GM18951 (cell line): ENCODE data around the gene SF3B3.

Source experiments
- POLR2A ChIP-seq: IDR thresholded peaks from 4 replicates; pipeline ENCODE4 v1.6.1; 2011; ENCODE audit warnings: mild to moderate bottlenecking; ENCODE audit not compliant: insufficient read length, insufficient read depth; ENCODE audit errors: extremely low read depth
- in situ Hi-C: fragments of 300-500 bp; cut with MboI; formaldehyde crosslinking; loops from one replicate; pipeline ENCODE4 v1.12.0; 2022; ENCODE audit warnings: low sequenced_read_pairs, mixed read lengths, inconsistent platforms; ENCODE audit not compliant: unreplicated experiment

SF3B3 gene

DNA sequence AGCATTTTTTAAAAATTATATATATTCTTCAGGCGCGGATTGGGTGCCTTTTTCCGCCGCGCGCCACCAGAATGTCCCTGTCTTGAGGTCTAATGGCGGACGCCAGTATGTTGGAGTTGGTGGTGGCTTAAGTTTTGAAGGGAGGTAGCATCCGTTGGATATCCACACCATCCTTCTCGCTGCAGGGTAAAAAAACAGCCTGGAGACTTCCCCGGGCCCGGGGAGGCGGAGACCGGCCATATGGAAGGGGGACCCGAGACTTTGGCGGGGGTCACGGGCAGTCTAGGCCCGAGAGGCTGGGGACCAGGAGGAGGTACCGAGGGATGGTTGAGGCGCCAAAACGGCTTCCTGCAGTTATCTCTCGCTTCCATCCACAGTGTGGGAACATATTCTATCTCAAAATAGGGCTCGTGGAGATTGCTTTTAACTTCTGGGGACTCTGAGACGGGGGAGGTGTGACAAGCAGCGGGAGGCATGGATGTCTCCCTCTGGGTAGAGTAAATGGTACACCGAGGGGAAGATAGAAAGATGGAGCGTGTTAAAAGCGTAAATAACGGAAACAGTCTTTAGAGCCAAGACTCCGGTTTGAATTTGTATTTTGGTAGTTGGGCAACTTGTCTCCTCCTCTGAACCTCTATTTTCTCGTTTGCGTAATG lies at the start of gene SF3B3:
Gene SF3B3 (plus strand): TSS at position 74 of the 656 bp plus-strand sequence. CDS start 2,841 bp downstream, outside the sequence.
- peak; percentile 69 for TF ChIP-seq POLR2A
- in situ Hi-C loops: no loop called here

DNA sequence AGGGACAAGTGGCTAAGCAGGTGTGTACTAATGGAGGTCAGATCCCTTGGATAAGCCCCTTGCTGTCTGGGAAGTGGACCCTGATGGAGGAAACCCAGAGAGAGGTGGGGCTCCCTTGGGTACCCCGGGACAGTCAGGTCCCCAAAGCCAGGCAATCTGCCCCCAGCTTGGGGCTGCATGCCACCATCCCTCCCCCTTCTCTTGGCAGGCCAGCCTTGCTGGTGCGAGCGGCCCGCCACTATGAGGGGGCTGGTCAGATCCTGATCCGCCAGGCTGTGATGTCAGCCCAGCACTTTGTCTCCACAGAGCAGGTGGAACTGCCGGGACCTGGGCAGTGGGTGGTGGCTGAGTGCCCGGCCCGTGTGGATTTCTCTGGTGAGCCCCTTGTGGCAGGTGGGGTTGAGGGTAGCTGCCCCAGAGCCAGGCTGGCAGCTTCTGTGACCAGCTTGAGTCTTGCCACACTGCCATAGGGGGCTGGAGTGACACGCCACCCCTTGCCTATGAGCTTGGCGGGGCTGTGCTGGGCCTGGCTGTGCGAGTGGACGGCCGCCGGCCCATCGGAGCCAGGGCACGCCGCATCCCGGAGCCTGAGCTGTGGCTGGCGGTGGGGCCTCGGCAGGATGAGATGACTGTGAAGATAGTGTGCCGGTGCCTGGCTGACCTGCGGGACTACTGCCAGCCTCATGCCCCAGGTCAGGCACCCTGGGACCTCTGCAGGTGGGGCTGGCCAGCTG lies 49.1 kb upstream of the SF3B3 start:
- TF ChIP-seq POLR2A: no peak
- in situ Hi-C loops: no loop called here

DNA sequence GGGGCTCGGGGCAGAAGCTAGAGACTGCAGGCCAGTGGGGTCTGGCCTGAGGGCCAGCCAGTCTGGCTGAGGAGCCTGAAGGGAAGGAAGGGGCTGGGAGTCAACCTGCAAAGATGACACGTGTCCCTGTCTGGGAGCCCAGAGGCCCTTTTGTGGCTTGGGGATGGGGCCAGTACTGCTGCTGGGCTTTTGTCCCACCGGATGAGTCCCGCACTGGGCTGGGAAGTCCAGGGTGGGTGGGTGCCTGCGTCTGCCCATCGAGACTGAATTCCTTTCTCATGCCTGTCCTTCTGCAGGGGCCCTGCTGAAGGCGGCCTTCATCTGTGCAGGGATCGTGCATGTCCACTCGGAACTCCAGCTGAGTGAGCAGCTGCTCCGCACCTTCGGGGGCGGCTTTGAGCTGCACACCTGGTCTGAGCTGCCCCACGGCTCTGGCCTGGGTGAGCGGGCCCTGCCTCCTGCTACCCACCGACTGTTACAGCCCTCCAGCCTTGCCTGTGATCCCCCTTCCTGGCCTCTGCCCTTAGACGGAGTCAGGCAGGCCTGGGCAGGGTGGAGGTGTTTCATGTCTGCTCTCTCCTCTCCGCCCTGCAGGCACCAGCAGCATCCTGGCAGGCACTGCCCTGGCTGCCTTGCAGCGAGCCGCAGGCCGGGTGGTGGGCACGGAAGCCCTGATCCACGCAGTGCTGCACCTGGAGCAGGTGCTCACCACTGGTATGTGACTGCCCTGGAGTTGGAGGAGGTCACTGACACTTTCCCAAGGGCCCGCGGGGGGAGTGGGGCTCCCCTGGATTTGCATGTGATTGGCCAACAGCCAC lies 48.4 kb upstream of the SF3B3 start:
- no peak for TF ChIP-seq POLR2A
- in situ Hi-C loops: no loop called here

DNA sequence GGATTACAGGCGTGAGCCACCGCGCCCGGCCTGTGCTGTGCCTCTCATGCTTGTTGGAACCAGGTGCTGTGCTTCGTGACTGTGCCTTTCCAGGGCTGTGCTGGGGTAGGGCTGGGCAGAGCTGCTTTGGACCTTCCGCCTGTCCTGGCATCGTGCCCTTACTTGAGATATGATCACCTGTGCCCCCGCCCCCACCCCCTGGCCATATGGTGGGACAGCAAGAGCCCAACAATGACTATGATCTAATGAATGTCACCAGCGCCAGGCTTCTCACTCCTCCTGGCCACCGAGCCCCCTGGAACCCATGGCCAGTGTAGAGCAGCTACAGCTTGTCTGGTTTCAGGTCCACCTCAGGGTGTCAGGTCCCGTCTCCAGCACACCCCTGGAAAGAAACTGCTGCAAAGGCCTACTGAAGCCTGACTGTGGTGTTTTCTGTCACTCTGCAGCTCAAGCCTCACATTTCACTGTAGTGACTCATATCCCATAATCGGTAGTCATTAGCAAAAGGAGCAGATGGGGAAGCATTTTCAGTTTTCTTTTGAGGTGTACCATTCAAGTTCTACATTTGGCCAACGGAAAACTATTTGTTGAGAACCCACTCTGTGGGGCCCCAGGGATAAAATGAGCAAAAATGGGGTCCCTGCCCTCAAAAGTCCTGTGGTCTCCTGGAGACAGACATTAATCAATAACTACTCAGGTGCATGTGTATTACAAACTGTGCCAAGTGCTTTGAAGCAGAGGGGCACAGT lies 47.2 kb upstream of the SF3B3 start:
- TF ChIP-seq POLR2A: no peak
- in situ Hi-C loops: no loop called here

GRCh38 chr16:70478169-70478568 lies 45.4 kb upstream of the SF3B3 start:
- TF ChIP-seq POLR2A: no peak
- in situ Hi-C loops: no loop called here

GRCh38 chr16:70478912-70479341 lies 44.7 kb upstream of the SF3B3 start:
- no peak for TF ChIP-seq POLR2A
- in situ Hi-C loops: no loop called here

DNA sequence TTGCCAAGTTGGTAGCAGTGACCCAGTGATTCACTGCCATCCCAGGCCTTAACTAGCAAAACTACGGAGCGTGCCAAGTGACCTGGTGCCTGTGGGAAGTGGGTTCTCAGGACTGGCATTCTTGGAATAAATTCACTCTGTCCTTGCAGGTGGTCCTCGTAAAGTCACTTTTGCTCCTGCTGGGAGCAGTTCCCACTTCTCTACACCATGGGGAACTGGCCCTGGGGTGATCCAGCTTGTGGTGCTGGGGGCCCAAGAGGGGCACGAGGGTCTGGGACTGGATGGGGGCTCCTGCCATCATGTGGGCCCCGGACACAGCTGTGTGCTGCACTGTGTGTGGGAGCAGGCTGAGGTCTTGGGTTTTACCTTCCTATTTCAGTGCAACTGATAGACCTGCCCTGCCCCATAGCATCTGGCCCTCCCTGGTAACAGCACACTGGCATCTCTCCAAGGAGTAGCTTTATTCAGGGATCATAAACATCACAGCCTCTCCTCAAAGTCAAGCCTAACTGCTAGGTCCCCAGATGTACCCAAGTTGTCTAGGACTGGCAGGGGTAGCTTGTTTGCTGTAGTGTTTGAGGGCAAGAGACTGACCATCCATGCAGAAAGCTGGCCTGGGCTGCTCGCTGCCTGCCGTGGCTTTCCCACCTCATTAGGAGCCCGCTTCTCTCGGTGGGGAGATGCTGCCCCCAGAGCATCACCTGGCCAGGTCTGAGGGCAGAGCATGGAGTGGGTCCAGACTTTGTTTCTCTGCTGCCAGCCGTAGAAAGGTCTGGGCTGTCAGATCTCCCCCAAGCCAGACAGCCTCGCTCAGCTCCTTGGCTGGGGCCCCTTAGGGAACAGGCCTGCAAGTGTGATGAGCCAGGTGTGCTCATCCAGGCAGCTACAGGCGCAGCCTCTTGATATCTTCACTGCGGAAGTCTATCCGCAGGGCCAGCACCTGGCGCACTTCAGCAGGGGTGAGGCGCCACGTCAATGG lies 43.2 kb upstream of the SF3B3 start:
- in situ Hi-C loops: no loop called here
- TF ChIP-seq POLR2A: no peak

DNA sequence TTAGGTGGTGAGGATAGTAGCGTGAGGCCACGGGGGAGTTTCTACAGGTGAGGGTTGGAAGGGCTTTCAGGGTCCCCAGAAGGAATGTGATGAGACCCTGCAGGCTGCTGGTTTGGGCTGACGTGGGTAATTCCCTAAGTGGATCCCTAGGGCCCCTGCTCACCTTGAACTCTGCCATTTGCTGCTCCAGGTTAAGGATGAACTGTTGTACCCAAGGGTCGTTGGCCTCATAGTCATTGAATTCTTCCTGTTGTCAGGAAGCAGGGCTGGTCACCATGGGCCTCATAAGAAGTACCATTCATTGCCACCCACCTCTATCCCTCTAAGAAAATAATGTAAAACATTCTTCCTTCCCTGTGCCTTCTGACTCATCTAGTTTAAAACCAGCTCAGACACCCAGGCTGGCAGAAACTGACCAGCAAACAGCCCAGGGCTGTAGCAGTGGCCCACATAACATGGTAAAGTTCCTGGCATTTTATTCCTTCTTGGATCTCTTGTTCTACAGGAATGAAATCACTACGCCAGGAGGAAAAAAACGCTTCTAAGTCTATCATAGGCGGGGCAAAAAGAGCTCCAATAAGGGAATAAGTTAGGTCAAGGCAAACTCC lies 41.6 kb upstream of the SF3B3 start:
- in situ Hi-C loops: no loop called here
- no peak for TF ChIP-seq POLR2A

DNA sequence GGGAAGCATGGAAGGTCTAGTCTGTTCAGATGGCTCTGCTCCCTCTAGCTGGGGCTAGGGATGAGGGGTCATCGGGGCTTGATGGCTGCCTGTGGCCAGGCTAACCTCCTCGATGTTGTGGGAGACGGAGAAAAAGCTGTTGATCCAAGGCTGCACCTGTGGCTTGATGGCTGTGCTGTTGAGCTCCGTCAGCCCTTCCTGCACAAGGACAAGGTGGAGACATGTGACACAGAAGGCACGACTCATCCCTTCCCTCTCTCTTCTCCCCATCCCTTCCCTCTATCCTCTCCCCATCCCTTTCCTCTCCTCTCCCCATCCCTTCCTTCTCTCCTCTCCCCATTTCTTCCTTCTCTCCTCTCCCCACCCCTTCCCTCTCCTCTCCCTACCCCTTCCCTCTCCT lies 41.0 kb upstream of the SF3B3 start:
- TF ChIP-seq POLR2A: no peak
- in situ Hi-C loops: no loop called here

- peak; percentile 16 for TF ChIP-seq POLR2A
Measured at GRCh38 chr16:70483426-70483825, 40.2 kb upstream of the SF3B3 start.

GRCh38 chr16:70484867-70485266 lies 38.7 kb upstream of the SF3B3 start:
- no peak for TF ChIP-seq POLR2A
- in situ Hi-C loops: no loop called here

More at GRCh38 chr16:70483426-70483825, 40.2 kb upstream of the SF3B3 start:
- in situ Hi-C loops: no loop called here
